Measurements from ENCODE around the gene WDR89.
"Not testable (repeated sequence)": the region's sequence is repeated elsewhere in the genome, so short reads cannot be mapped to it uniquely, and the experiment has no call there.

Gene WDR89

GRCh38 chr14:63641473-63642228 is at the start of gene WDR89:
WDR89 (minus strand) TSS chr14:63641871; CDS start chr14:63599942, 41,929 bp downstream.
- in situ Hi-C loops (cut with MboI; ENCODE audit: low sequenced_read_pairs) = no loop called here

GRCh38 chr14:63689132-63689531 is 47.5 kb upstream of the WDR89 start:
- in situ Hi-C loops (cut with MboI; ENCODE audit: low sequenced_read_pairs) = no loop called here

GRCh38 chr14:63686926-63687325 is 45.3 kb upstream of the WDR89 start:
- in situ Hi-C loops (cut with MboI; ENCODE audit: low sequenced_read_pairs) = no loop called here

GRCh38 chr14:63685401-63685800 is 43.7 kb upstream of the WDR89 start:
- in situ Hi-C loops (cut with MboI; ENCODE audit: low sequenced_read_pairs) = no loop called here

GRCh38 chr14:63682727-63683593 is 41.3 kb upstream of the WDR89 start:
- in situ Hi-C loops (cut with MboI; ENCODE audit: low sequenced_read_pairs) = no loop called here

- in situ Hi-C loops (cut with MboI; ENCODE audit: low sequenced_read_pairs) = no loop called here
Observed at GRCh38 chr14:63678536-63678935, 36.9 kb upstream of the WDR89 start.

GRCh38 chr14:63677891-63678379 is 36.3 kb upstream of the WDR89 start:
- in situ Hi-C loops (cut with MboI; ENCODE audit: low sequenced_read_pairs) = no loop called here

- in situ Hi-C loops (cut with MboI; ENCODE audit: low sequenced_read_pairs) = no loop called here
Observed at GRCh38 chr14:63676615-63677014, 34.9 kb upstream of the WDR89 start.

GRCh38 chr14:63673886-63674497 is 32.3 kb upstream of the WDR89 start:
- in situ Hi-C loops (cut with MboI; ENCODE audit: low sequenced_read_pairs) = no loop called here

- in situ Hi-C loops (cut with MboI; ENCODE audit: low sequenced_read_pairs) = no loop called here
Observed at GRCh38 chr14:63673255-63673654, 31.6 kb upstream of the WDR89 start.

- in situ Hi-C loops (cut with MboI; ENCODE audit: low sequenced_read_pairs) = no loop called here
Observed at GRCh38 chr14:63672417-63673180, 30.9 kb upstream of the WDR89 start.

GRCh38 chr14:63671987-63672386 is 30.3 kb upstream of the WDR89 start:
- in situ Hi-C loops (cut with MboI; ENCODE audit: low sequenced_read_pairs) = no loop called here

- in situ Hi-C loops (cut with MboI; ENCODE audit: low sequenced_read_pairs) = no loop called here
Observed at GRCh38 chr14:63670692-63671091, 29.0 kb upstream of the WDR89 start.

GRCh38 chr14:63666335-63666734 is 24.7 kb upstream of the WDR89 start:
- in situ Hi-C loops (cut with MboI; ENCODE audit: low sequenced_read_pairs) = no loop called here

- in situ Hi-C loops (cut with MboI; ENCODE audit: low sequenced_read_pairs) = no loop called here
Observed at GRCh38 chr14:63663428-63664341, 22.0 kb upstream of the WDR89 start.

- in situ Hi-C loops (cut with MboI; ENCODE audit: low sequenced_read_pairs) = no loop called here
Observed at GRCh38 chr14:63662776-63663175, 21.1 kb upstream of the WDR89 start.

- in situ Hi-C loops (cut with MboI; ENCODE audit: low sequenced_read_pairs) = not testable (repeated sequence)
Observed at GRCh38 chr14:63661881-63662280, 20.2 kb upstream of the WDR89 start.

GRCh38 chr14:63659726-63660125 is 18.1 kb upstream of the WDR89 start:
- in situ Hi-C loops (cut with MboI; ENCODE audit: low sequenced_read_pairs) = no loop called here

GRCh38 chr14:63656194-63656593 is 14.5 kb upstream of the WDR89 start:
- in situ Hi-C loops (cut with MboI; ENCODE audit: low sequenced_read_pairs) = no loop called here

- in situ Hi-C loops (cut with MboI; ENCODE audit: low sequenced_read_pairs) = no loop called here
Observed at GRCh38 chr14:63654936-63655335, 13.3 kb upstream of the WDR89 start.
